SJCRH30 (cell line): ENCODE data around the gene NPTX1. TPM values are rescaled to one million over a fixed set of nuclear protein-coding genes. Genes with fewer than 3 reads are reported as not detected.

Experiments
- DNase-seq, 2 experiments: peaks; one replicate each; pipeline ENCODE4 v3.0.0-alpha.2; 2015 to 2020
- H3K27ac ChIP-seq: fragments of 250-450 bp; sonication (Bioruptor Pico); 2 replicates; pipeline ENCODE4 v1.5.1; 2020; ENCODE audit warnings: mild to moderate bottlenecking, moderate library complexity
- H3K27me3 ChIP-seq: fragments of 250-450 bp; sonication (Bioruptor Pico); 2 replicates; pipeline ENCODE4 v1.5.1; 2020; ENCODE audit warnings: mild to moderate bottlenecking, moderate library complexity
- H3K36me3 ChIP-seq: fragments of 250-450 bp; sonication (Bioruptor Pico); 2 replicates; pipeline ENCODE4 v1.5.1; 2020; ENCODE audit warnings: mild to moderate bottlenecking, moderate library complexity
- H3K4me1 ChIP-seq: fragments of 250-450 bp; sonication (Bioruptor Pico); 2 replicates; pipeline ENCODE4 v1.5.1; 2020; ENCODE audit warnings: mild to moderate bottlenecking, moderate library complexity
- H3K4me3 ChIP-seq: fragments of 250-450 bp; sonication (Bioruptor Pico); 2 replicates; pipeline ENCODE4 v1.5.1; 2020; ENCODE audit warnings: mild to moderate bottlenecking, moderate library complexity
- H3K9me3 ChIP-seq: fragments of 250-450 bp; sonication (Bioruptor Pico); replicated peaks from 2 replicates; pipeline ENCODE4 v1.5.1; 2020; ENCODE audit warnings: mild to moderate bottlenecking, moderate library complexity
- total RNA-seq: library from RNA; depleted of rRNA; stranded (reverse); fragments of >200 nt; shearing (Covaris generic); gene quantifications from 2 replicates; pipeline ENCODE4 v1.2.3, GENCODE V29; 2014; rRNA removed

Gene NPTX1
- total RNA-seq, 1 experiment from 2014 or later, result not detected

- Histone ChIP-seq H3K9me3 (no peaks in the 10 kb centered on the region), H3K27me3 (no peaks in the 10 kb centered on the region), H3K27ac (no peak overlapping the region), H3K4me1 (no peaks in the 10 kb centered on the region; the same call in 1 of the 2 replicates), H3K36me3 (peaks cover 7% of the 10 kb centered on the region; the same call in 1 of the 2 replicates), H3K4me3 (no peak overlapping the region)
- no peak for DNase-seq
These were observed 57.2 kb downstream of the NPTX1 start for GRCh38 chr17:80419255-80419654.

GRCh38 chr17:80418589-80418988 lies 57.8 kb downstream of the NPTX1 start:
- Histone ChIP-seq H3K27ac (no peak overlapping the region), H3K36me3 (peaks cover 7% of the 10 kb centered on the region; the same call in 1 of the 2 replicates), H3K27me3 (no peaks in the 10 kb centered on the region), H3K4me3 (no peak overlapping the region), H3K4me1 (no peaks in the 10 kb centered on the region; the same call in 1 of the 2 replicates), H3K9me3 (no peaks in the 10 kb centered on the region)
- no peak for DNase-seq

Other genes starting within 250 kb of the NPTX1 start
- 12.2 and 13.0 TPM in 2 replicates for gene RNF213, start 215.8 kb downstream of the NPTX1 start, total RNA-seq
- 6.6 and 10.4 TPM in 2 replicates for gene ENDOV, start 61.4 kb downstream of the NPTX1 start, total RNA-seq
- gene RPTOR, start 68.2 kb upstream of the NPTX1 start, total RNA-seq, result 38.3 and 43.6 TPM in 2 replicates